GM12878 (cell line): Measurements from ENCODE around the gene KNSTRN. TPM values are rescaled to one million over a fixed set of nuclear protein-coding genes. Genes with fewer than 3 reads are reported as not detected.

ENCODE experiments used
- ATF7 ChIP-seq: fragments of 450-650 bp; IDR thresholded peaks from 2 replicates; pipeline ENCODE4 v1.6.1; 2016; ENCODE audit warnings: low read depth, mild to moderate bottlenecking
- E2F8 ChIP-seq: fragments of 450-650 bp; IDR thresholded peaks from 2 replicates; pipeline ENCODE4 v1.6.1; 2018; ENCODE audit warnings: mild to moderate bottlenecking, low read depth, moderate library complexity; ENCODE audit not compliant: partially characterized antibody
- HDGF ChIP-seq: fragments of 450-650 bp; IDR thresholded peaks from 2 replicates; pipeline ENCODE4 v1.6.1; 2016; ENCODE audit warnings: antibody characterized with exemption
- HSF1 ChIP-seq: fragments of 150-350 bp; IDR thresholded peaks from 2 replicates; pipeline ENCODE4 v1.6.1; 2014; ENCODE audit warnings: mild to moderate bottlenecking, low read depth, low read length
- PBX3 ChIP-seq: IDR thresholded peaks from 2 replicates; pipeline ENCODE4 v1.6.1; 2011; ENCODE audit warnings: mild to moderate bottlenecking, low read depth, low read length, moderate library complexity; ENCODE audit not compliant: insufficient replicate concordance
- RBBP5 ChIP-seq: fragments of 200-600 bp; sonication (generic); conservative IDR thresholded peaks from 2 replicates; pipeline ENCODE4 v1.6.1; 2016
- RCOR1 ChIP-seq: conservative IDR thresholded peaks from 2 replicates; pipeline ENCODE4 v1.6.1; 2012; ENCODE audit warnings: low read depth, low read length, improper control_type of control experiment
- REST ChIP-seq: IDR thresholded peaks from 2 replicates; pipeline ENCODE4 v1.6.1; 2012; ENCODE audit warnings: mild to moderate bottlenecking, low read depth, low read length
- ZNF274 ChIP-seq: IDR thresholded peaks from one replicate; pipeline ENCODE4 v1.8.0; 2011; ENCODE audit not compliant: insufficient read length, insufficient read depth
- polyA plus RNA-seq, 11 experiments: library from polyadenylated mRNA; depleted of rRNA in 4 of 11; unstranded in 6 of 11; stranded (reverse) in 5 of 11; fragments of >200 nt; fragmentation: Nextera tagmentation in 4 of 11; fragmentation: Illumina TruSeq in 1 of 11; extraction: Ambion mirVana in 4 of 11; extraction: Trizol in 1 of 11; gene quantifications; 1 replicate in 1 of 11; 2 replicates in 10 of 11; pipeline versions ENCODE4 v1.2.1 to v1.2.3, GENCODE V29; 2011 to 2016; ENCODE audit warnings: inconsistent platforms in 2 of 11, missing spikeins in 2 of 11, low read depth in 1 of 11
- total RNA-seq, 4 experiments: library from RNA; depleted of rRNA in 3 of 4; stranded (reverse); fragments of >200 nt in 3 of 4; fragmentation: Illumina TruSeq in 1 of 4; extraction: Trizol in 1 of 4; gene quantifications; 2 replicates each; pipeline versions ENCODE4 v1.2.1 to v1.2.3, GENCODE V29; 2013 to 2021

The KNSTRN gene
- total and polyA plus RNA-seq, 10 of the 15 experiments (the other 5 are each of a cell fraction or from before 2014, with no cell fraction given) = 30.3 to 72.1 (median 47.1) TPM

- no peak for TF ChIP-seq PBX3
- no peak for TF ChIP-seq HSF1
- TF ChIP-seq E2F8 = no peak
- no peak for TF ChIP-seq ATF7
- no peak for TF ChIP-seq RBBP5
- TF ChIP-seq RCOR1 = no peak
- TF ChIP-seq ZNF274 = no peak
- no peak for TF ChIP-seq REST
- TF ChIP-seq HDGF = no peak
Measured at GRCh38 chr15:40340038-40340739, 42.3 kb upstream of the KNSTRN start (continued).
